Measurements from ENCODE around the gene EPB41. TPM values are rescaled to one million over a fixed set of nuclear protein-coding genes. Genes with fewer than 3 reads are reported as not detected.

EPB41 gene
- total and polyA plus RNA-seq, 2 of the 8 experiments (the other 6 are each of a cell fraction or from before 2014, with no cell fraction given): 36.7 to 109 TPM

GRCh38 chr1:29050166-29050565 lies 135.8 kb downstream of the EPB41 start:
- Histone ChIP-seq H3K9ac (replicated peaks in 1 of 4; ENCODE audit: extremely low read depth in 1 of 4, low read depth in 3 of 4, low read length in 3 of 4) (no peak overlapping the region), H4K20me1 (replicated peaks in 1 of 2; ENCODE audit: control insufficient read depth in 1 of 2, insufficient read depth in 2 of 2, low read length in 2 of 2) (no peaks in the 10 kb centered on the region), H2BK5ac (ENCODE audit: low read depth, low read length) (no peak overlapping the region), H3K23me2 (ENCODE audit: low read depth, low read length) (no peaks in the 10 kb centered on the region), H3K79me2 (ENCODE audit: control insufficient read depth in 1 of 2, insufficient read depth in 2 of 2, low read length in 2 of 2) (no peaks in the 10 kb centered on the region), H3K79me1 (ENCODE audit: low read depth, low read length) (no peaks in the 10 kb centered on the region), H3K4me2 (ENCODE audit: insufficient read depth in 1 of 2, low read depth in 2 of 2, low read length in 2 of 2) (no peak overlapping the region), H3K9me3 (ENCODE audit: insufficient read depth in 2 of 2, low read depth in 1 of 2, low read length in 1 of 2) (no peaks in the 10 kb centered on the region), H2AFZ (ENCODE audit: low read length) (no peak overlapping the region), H3K27ac (ENCODE audit: low read depth, low read length) (no peak overlapping the region), H3K4ac (replicated peaks; ENCODE audit: insufficient read length, low read depth, low read length) (no peak overlapping the region), H3K4me1 (replicated peaks in 1 of 4; ENCODE audit: control insufficient read depth in 3 of 4, insufficient read depth in 4 of 4, low read length in 3 of 4) (no peaks in the 10 kb centered on the region), H3K23ac (ENCODE audit: insufficient read length) (no peak overlapping the region), H3K27me3 (replicated peaks in 1 of 4; ENCODE audit: control insufficient read depth in 3 of 4, extremely low read depth in 1 of 4, insufficient read depth in 3 of 4, low read length in 3 of 4) (no peaks in the 10 kb centered on the region), H2BK15ac (ENCODE audit: low read length) (no peak overlapping the region), H4K8ac (ENCODE audit: extremely low read depth, insufficient read depth, low read length) (no peak overlapping the region), H2AK5ac (ENCODE audit: low read depth, low read length) (no peak overlapping the region), H3K14ac (ENCODE audit: insufficient read length) (no peak overlapping the region), H4K5ac (ENCODE audit: insufficient read length, low read depth, low read length) (no peak overlapping the region), H3K36me3 (ENCODE audit: control insufficient read depth in 2 of 4, insufficient read depth in 4 of 4, low read length in 3 of 4) (peaks cover 0 to 8% (median 3%) of the 10 kb centered on the region in 4 experiments; a peak in 2 of 8 replicates), H3K18ac (ENCODE audit: extremely low read depth, low read length) (no peak overlapping the region), H3K56ac (replicated peaks; ENCODE audit: insufficient read length, low read depth, low read length) (no peak overlapping the region), H2BK20ac (ENCODE audit: low read length) (no peak overlapping the region), H4K91ac (replicated peaks; ENCODE audit: insufficient read length, low read length) (no peak overlapping the region), H3K4me3 (ENCODE audit: extremely low read depth in 1 of 4, insufficient read depth in 2 of 4, low read depth in 3 of 4, low read length in 4 of 4) (no peak overlapping the region), H2BK12ac (ENCODE audit: low read depth, low read length) (no peak overlapping the region), H2BK120ac (replicated peaks; ENCODE audit: low read depth, low read length) (no peak overlapping the region)
- TF ChIP-seq SAP30 (IDR thresholded peaks at IDR 0.05; ENCODE audit: insufficient read depth, insufficient replicate concordance, low read length) (no peak), POLR2A (IDR thresholded peaks at IDR 0.05; ENCODE audit: control extremely low read depth in 1 of 2, low read depth in 2 of 2, low read length in 2 of 2) (no peak), BACH1 (IDR thresholded peaks at IDR 0.05; ENCODE audit: low read length) (no peak), SIN3A (conservative IDR thresholded peaks at IDR 0.05 in 1 of 2, IDR thresholded peaks at IDR 0.05 in 1 of 2; ENCODE audit: low read depth in 1 of 2, low read length in 2 of 2) (no peak), BRCA1 (IDR thresholded peaks at IDR 0.05; ENCODE audit: low read depth, low read length) (no peak), CHD2 (IDR thresholded peaks at IDR 0.05; ENCODE audit: low read length) (no peak), YY1 (IDR thresholded peaks at IDR 0.05; ENCODE audit: low read depth, low read length) (no peak), KDM1A (IDR thresholded peaks at IDR 0.05; ENCODE audit: borderline replicate concordance, low read length) (no peak), MAFK (IDR thresholded peaks at IDR 0.05; ENCODE audit: low read depth, low read length) (no peak), EGR1 (IDR thresholded peaks at IDR 0.05; ENCODE audit: borderline replicate concordance, low read depth, low read length) (no peak), SP2 (IDR thresholded peaks at IDR 0.05; ENCODE audit: low read length) (no peak), RFX5 (IDR thresholded peaks at IDR 0.05; ENCODE audit: borderline replicate concordance, low read depth, low read length) (no peak), ZNF274 (IDR thresholded peaks at IDR 0.05; ENCODE audit: borderline replicate concordance, extremely low read depth, low read length) (no peak)
- FAIRE-seq (no peak), DNase-seq (ENCODE audit: low read depth in 1 of 2, low spot score in 2 of 2) (no peak)
- ChIA-PET CTCF (ENCODE audit: partially characterized antibody) (interaction anchor here (0.5 to 1.0 kb wide), 3 partner anchors 10 to 34 kb away, joined by 3 to 5 read pairs (median 3); no protein-coding TSS in a partner anchor), POLR2A (ENCODE audit: partially characterized antibody) (interaction anchor here (0.6 kb wide), 1 partner anchor 202 kb away, joined by 3 read pairs; no protein-coding TSS in a partner anchor)
- 100% methylated on average over 1 of the region's 1 CpG; no CpG with 5 or more reads in 1 of the 2 experiments for WGBS, 2 experiments (ENCODE audit: extremely low coverage in 1 of 2, insufficient coverage in 1 of 2, insufficient read length in 1 of 2, insufficient replicate concordance in 2 of 2, low coverage in 1 of 2, low lambda C conversion rate in 2 of 2, missing lambda C conversion rate in 1 of 2)
